ENCODE measurements around the gene WSB2.
A peak's percentile ranks its signal among the peaks of the same experiment; 100 is the strongest.

Gene WSB2

GRCh38 chr12:118061873-118062843, 1.2 kb upstream of the WSB2 start:
- FAIRE-seq (no peak), DNase-seq (ENCODE audit: low spot score) (no peak)

- FAIRE-seq (no peak), DNase-seq (ENCODE audit: low spot score) (no peak)
These were observed 523 bp downstream of the WSB2 start for GRCh38 chr12:118060301-118061010.

GRCh38 chr12:118059341-118060191, 1.4 kb downstream of the WSB2 start:
- DNase-seq (ENCODE audit: low spot score), result no peak
- peak; percentile 5 for FAIRE-seq

DNA sequence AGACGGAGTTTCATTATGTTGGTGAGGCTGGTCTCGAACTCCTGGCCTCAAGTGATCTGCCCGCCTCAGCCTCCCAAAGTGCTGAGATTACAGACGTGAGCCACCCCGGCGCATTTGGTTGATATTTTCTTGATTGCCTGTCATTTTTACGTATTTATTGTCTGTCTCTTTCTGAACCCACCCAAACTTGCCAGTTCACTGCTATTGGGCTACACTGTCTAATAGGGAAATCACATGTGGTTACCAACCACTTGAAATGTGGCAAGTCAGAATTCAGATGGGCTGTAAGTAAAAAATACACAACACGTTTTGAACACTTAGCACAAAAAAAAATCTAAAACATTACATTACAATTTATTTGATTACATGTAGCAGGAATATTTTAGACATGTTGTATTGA, 2.1 kb downstream of the WSB2 start:
- no peak for DNase-seq (ENCODE audit: low spot score)
- FAIRE-seq, result no peak

- DNase-seq (ENCODE audit: low spot score) (no peak), FAIRE-seq (no peak)
These were observed 2.8 kb downstream of the WSB2 start for GRCh38 chr12:118058227-118058626.

DNA sequence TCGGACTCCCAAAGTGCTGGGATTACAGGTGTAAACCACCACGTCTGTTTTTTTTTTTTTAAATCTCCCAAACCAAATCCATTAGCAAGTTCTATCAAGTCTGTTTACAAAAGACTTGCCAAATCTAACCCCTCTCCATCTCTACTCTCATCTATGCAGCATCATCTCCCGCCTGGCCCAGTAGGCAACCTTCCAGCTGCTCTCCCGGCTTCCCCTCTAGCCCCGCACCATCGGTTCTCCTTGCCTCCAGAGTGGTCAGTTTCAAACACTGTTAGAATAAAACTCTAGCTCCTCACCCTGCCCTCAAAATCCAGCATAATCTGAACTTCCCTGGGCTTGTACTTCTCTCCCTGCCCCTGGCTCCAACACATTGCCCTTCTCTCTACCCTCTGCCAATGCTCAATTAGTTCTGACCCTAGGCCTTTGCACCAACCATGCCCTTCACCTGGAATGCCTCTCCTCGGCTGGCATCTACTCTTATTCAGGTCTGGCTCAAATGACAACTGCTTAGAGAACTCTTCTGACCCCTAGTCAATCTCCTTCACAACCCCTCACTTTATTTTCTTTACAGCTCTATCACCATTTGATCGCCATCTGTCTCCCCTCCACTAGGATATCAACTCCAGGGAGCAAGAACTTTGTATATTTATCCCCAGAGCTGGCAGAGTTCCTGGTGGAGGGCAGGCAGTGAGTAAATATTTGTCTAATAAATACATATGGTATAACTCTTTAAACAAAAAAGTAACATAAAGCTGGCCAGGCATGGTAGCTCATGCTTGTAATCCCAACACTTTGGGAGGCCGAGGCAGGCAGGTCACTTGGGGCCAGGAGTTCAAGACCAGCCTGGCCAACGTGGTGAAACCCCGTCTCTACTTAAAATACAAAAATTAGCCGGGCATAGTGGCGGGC, 4.9 kb downstream of the WSB2 start:
- no peak for DNase-seq (ENCODE audit: low spot score)

GRCh38 chr12:118055144-118055557, 5.8 kb downstream of the WSB2 start:
- DNase-seq (ENCODE audit: low spot score) (peak; percentile 88), FAIRE-seq (peak; percentile 88)

More for the DNA sequence above, 4.9 kb downstream of the WSB2 start:
- FAIRE-seq, result no peak

DNA sequence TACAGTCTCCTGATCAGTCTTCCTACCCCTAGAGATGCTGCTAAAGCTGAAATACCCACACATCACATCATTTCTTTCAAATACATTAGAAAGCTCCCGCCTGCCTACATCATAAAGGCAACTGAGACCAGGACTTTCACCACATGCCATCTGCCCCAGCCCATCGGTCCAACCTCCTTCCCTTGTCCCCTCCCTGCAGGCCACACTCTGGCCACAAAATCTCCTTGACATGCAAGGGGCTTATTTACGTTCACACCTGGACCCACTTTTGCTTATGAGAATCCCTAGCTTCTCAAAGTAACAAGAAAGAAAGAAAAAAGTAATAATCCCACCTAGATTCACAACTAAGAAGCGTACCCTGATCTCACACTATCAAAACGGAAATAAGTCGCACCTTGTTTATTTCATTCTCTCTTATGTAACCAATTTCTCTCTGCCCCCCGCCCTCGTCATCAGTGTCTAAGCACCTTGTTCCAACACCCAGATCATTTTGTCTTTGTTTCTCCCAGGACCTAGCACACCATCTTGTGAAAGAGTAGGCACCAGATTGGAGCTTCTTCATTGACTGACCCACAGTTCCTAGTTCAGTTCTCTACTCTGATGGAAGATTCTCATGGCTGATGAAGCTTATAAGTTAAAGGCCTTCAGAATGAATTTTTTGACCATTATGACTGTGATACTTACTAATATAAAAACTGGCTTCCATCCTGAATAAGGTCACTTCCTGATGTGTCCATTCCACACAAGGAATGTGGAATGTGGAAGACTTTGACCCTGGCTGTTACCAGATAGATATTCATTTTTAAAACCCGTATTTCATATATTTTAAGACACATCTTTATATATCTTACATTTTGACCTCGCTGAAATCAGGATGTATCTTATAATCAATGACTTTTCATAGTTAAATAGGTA, 7.7 kb downstream of the WSB2 start:
- DNase-seq (ENCODE audit: low spot score), result peak; percentile 46
- no peak for FAIRE-seq

GRCh38 chr12:118052324-118053070, 8.5 kb downstream of the WSB2 start:
- peak; percentile 97 for DNase-seq (ENCODE audit: low spot score)
- FAIRE-seq, result peak; percentile 95

DNA sequence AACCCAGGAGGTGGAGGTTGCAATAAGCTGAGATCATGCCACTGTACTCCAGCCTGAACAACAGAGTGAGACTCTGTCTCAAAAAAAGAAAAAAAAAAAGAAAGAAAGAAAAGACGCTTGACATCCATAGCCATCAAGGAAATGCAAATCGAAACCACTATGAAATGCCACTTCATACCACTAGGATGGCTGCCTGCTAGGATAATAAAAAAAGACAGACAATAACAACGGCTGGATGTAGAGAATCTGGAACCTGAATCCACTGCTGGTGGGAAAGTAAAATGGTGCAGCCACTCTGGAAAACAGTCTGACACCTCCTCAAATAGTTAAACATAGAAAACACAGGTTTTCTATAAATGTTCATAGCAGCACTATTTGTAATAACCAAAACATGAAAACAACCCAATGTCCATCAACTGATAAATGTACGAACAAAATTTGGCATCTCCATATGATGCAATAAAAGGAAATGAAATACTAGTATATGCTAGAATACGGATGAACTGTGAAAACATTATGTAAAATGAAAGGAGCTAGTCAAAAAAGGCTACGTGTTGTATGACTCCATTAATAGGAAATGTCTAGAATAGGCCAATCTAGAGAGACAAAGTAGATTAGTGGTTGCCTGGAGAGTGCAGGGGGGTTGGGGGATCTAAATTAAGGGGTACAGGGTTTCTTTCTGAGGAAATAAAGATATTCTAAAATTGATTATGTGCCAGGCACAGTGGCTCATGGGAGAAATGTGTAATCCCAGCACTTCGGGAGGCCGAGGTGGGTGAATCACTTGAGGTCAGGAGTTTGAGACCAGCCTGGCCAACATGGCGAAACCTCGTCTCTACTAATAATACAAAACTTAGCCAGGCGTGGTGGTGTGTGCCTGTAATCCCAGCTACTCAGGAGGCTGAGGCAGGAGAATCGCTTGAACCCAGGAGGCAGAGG, 9.7 kb downstream of the WSB2 start:
- FAIRE-seq (no peak), DNase-seq (ENCODE audit: low spot score) (no peak)

GRCh38 chr12:118046430-118046829, 14.5 kb downstream of the WSB2 start:
- FAIRE-seq (no peak), DNase-seq (ENCODE audit: low spot score) (no peak)

DNA sequence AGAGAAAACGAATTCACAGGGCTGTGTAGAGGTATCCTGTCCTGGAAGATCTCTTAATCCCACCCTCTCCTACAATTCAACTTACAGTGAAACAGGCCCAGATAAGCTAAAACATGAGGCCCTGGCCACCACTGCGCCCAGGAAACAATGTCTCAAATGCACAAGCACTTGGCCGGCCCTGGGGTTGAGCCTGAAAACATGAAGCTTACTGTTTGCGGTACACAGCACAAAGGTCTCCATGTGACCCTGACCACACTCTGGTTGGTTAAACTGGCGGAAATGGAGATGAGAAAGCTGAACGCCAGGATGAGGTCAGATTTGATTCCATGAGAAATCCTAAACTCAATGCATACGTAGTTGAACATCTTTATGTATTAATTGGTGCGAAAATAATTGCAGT, 16.4 kb downstream of the WSB2 start:
- no peak for DNase-seq (ENCODE audit: low spot score)
- no peak for FAIRE-seq

DNA sequence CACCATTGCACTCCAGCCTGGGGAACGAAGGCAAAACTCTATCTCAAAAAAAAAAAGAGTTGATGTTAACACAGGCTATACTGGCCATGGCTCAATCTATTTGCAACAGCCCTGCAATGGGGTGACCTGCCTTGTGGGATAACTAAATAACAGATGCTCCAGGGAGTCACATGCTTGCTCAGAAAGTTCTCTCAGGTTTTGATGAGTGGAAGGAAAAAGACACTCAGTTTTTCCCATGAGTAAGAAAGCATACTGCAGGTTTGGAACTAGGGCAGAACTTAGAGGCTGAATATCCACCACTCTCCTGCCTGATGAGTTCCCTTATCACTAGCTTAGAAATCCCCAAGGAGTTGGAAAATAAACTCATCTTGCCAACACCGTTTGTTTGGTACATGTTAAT, 16.9 kb downstream of the WSB2 start:
- FAIRE-seq, result no peak

DNA sequence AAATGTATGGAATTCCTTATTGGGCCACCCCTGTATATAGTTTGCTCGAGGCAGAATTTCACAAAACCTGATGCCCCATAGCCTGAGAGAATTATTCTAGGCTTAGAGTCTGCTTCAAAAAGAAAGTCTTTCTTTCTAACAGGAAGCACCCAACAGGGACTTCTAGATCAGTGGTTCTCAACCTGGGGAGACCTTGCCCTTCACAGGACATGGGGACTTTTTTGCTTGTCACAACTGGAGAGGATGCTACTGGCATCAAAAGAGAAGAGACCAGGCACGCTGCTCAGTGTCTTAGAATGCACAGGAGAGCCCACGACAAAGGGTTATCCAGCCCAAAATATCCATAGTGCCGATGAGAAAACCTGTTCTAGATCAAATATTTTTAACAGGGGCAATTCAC, 18.9 kb downstream of the WSB2 start:
- DNase-seq (ENCODE audit: low spot score) (no peak), FAIRE-seq (no peak)

More for the DNA sequence above, 16.9 kb downstream of the WSB2 start:
- DNase-seq (ENCODE audit: low spot score), result no peak

- FAIRE-seq, result no peak
- DNase-seq (ENCODE audit: low spot score), result no peak
These were observed 22.8 kb downstream of the WSB2 start for GRCh38 chr12:118038137-118038536.

DNA sequence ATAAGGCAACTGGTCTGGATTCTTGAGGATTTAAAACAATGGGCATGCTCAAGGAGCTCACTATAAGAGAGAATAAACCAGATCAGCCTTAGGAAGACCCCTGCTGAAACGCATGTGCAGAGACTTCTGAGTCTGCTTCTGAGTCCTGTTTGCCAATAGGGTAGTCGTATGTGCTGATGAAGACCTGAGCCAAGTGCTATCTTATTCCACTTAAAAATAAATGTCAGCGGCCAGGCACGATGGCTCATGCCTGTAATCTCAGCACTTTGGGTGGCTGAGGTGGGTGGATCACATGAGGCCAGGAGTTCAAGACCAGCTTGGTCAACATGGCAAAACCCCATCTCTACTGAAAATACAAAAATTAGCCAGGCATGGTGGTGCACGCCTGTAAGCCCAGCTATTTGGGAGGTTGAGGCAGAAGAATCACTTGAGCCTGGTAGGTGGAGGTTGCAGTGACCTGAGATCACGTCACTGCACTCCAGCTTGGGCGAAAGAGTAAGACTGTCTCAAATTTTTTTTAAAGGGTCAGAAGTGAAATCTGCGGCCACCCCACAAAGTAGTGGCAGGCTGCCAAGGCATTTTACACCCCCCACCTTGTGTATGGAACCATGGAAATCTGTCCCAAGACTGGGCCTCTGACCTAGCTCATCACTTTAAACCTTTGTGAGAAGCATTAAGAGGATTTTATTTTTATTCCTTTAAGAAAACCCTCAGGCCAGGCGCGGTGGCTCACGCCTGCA, 24.1 kb downstream of the WSB2 start:
- no peak for DNase-seq (ENCODE audit: low spot score)
- FAIRE-seq, result no peak
